Stimulated activated CD8-positive, alpha-beta memory T cell treated with anti-CD3 and anti-CD28 coated beads, Interleukin-7, amount 100 ng/mL, for 4 hours (primary cell): Measurements from ENCODE around the gene CACNA1C.

Experiments used
- DNase-seq, 2 donors: peaks; one replicate each; pipeline ENCODE4 v3.0.0-alpha.2; 2020; ENCODE audit warnings: low read depth in 2 of 2

The CACNA1C gene

DNA sequence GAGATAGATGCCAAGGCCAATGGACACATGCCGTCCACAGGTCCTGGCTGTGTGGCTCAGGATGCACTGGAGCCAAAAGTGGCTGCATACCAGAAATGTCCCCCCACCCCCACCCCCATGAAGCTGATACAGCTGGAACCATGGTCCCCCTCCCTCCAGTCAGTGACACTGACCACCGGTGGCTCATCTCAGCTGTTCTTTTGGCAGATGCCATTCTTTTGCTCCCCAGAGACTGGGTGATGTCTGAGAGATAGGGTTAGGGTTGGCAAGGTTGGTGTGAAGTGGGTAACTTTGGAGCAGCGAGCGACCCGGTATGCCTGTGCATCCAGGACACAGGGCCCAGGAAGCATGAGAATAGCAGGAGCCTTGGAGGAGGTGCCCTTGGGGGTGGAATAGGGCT, 285.6 kb downstream of the CACNA1C start:
- no peak for DNase-seq

DNA sequence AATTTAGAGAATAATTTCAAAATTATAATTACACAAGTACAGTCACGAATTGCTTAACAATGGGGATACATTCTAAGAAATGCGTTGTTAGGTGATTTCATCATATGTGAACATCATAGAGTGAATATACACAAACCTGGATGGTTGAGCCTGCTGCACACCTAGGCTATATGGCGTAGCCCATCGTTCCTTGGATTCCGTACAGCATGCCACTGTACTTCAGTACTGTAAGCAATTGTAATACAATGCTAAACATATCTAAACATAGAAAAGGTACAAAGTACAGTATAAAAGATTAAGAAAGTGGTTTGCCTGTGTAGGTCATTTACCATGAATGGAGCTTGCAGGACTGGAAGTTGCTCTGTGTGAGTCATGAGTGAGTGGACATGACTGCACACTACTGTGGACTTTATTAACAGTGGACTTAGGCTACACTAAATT, 286.2 kb downstream of the CACNA1C start:
- no peak for DNase-seq

DNA sequence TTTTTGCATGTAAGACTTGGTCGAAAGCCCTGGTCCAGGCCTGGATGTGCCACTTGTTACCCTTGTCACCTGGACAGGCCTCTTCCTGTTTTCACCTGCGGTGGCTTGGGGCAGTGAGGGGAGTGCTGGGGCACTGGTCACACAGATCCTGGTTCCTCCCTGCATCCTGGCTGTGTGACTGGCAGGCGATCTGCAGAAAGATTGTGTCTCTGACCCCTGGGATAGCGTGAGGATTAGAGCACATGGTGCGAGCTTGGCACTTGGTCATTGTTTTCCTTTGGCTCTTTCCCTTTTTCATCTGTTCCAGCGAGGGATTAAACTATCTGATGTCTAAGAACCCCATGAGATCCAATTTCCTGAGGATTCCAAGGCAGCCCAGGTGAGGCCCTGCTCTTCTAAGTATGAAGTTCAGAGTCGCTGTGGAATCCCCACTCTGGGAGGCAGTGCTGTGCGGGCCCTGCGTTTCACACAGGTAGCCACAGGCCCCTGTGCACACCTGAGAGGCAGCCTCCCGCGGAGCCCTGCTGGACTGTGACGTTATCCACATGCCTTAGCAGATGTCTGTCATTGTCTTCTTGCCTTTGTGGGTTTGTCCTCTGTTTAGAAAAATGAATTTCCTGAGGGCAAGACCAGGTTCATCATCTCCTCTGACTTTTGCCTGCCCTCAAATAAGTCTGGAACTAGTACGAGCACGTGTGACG, 288.4 kb downstream of the CACNA1C start:
- DNase-seq = no peak

DNA sequence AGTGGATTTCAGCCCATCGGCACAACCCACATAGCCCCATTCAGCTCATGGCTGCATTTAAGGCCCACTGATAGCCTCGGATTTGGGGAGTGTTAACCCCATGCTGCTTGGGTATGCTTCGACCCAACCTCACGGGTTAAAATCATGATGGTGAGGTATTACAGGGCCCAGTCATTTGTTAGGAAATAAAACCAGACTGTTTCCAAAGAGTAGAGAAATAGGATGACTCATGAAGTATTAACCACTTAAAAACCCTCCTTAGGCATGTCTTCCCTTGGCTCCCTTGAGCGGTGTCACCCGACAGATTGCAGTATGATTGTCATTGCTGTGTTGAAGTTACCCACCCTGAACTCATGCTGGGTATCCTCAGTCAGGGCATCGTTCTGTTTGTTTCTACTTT, 289.1 kb downstream of the CACNA1C start:
- no peak for DNase-seq

DNA sequence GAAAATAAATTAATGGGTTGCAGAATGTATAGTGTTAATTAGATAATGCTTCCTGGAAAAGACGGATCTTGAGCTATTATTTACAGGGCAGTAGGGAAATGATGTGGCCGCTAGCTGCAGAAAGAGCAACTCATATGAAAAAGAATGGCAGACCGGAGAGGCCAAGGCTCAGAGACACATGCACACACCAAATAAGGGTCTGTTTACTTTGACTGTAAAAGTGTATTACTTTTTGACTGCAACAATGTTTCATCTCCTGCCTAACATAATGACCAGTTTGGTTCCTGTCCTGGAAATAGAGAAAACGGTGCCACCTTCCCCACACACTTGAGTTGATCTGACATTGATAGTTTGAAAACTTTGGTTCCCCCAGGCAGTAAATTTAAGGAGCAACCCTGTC, 290.9 kb downstream of the CACNA1C start:
- no peak for DNase-seq

DNA sequence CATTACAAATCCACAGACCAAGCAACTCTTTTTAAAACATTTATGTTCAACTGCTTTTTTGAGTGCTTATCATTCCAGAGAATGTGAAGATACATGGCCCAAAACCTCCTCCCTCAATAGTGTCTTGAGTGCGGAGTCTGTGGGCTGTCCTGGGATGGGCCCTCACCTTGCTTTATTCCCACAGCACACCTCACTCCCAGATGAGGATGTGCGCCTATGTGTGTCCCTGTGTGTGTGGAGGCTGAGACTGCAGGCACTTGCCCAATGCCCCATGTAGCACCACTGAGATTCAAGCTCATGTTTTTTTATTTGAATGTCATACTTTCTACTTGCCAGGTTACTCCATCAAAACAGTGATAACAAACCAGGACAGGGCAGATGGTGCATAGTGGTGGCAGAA, 291.7 kb downstream of the CACNA1C start:
- DNase-seq = no peak

DNA sequence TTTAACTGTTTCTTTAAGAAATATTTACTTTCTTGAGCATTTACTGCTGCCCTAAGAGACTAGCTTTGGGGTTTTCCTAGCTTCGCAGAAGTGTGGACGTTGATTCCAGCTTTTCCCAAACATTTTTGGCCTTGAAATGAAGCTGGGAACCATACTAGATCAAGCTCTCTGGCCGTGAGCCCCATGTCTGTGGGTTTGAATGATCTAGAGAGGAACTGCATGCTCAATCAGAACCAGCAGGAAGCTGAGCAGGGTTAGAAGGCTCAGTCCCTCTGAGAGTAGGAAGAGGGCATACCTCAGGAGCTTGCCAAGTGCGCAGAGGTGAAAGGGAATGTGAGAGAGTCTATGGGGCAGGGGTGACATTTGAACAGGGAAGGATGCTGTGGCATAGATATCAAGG, 292.1 kb downstream of the CACNA1C start:
- no peak for DNase-seq

DNA sequence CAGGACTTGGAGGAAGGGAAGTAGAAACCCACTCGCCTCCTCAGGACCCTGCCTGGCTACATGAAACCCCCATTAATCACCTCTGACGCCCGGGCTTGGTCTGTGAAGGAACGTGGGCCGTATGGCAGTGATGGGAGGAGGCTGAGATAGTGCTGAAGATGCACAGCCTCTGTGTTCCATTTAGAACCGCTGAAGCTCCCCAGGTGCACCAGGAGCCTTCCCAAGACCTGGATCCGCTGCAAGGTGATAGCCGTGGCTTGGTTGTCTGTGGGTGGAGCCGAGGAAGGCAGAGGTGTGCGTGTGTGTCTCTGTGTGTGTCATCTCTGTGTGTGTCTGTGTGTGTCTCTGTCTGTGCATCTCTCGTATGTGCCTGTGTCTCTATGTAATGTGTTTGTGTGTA, 293.1 kb downstream of the CACNA1C start:
- DNase-seq = no peak

DNA sequence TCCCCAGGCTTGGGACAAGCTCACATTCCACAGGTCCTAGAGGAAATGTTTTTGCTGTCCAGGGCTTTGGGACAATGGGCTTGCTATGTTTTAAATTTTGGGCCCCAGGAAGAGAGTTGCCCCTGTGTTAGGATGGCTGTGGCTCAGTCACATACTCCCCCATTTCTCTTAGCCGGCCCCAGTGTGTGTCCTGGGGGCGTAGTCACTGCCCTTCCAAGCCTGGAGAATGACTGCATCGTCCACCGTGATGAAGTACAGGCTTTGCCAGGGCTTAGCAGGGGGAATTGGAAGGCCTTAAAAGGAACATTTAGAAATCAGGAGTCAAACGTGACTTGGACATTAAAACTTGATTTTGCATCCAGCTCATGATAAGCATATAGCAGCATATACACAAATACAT, 293.6 kb downstream of the CACNA1C start:
- no peak for DNase-seq

DNA sequence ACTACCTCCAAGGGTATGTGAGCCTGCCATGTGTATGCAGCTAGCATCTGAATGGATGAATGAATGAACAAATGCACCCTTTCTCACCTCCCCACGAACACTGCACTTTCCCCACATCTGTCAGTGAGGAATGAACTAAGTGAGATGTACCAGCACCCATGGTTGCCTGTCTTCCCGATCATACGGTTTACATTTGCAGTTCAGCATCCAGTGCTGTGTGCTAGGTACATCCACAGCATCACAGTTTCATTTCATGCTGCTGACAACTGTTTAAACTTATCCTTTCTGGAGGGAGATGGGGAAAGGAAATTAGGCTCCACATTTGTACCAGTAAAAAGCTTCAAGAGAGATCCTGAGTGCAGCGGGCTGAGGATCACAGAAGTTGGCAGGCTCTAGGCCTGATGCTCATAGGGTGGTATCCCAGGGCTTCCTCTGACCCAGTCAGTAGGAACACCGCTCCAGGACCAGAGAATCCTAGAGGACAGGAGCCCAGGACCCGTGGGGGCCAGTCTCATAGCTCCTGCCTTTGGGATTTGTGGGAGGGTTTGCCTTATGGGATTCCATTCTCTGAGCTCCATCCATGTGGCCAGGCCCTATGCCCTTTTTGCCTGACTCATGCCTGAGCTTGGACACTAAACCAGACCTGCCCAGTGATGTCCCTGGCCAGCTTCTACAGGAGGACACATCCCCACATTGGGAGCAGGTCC, 294.5 kb downstream of the CACNA1C start:
- DNase-seq = no peak

DNA sequence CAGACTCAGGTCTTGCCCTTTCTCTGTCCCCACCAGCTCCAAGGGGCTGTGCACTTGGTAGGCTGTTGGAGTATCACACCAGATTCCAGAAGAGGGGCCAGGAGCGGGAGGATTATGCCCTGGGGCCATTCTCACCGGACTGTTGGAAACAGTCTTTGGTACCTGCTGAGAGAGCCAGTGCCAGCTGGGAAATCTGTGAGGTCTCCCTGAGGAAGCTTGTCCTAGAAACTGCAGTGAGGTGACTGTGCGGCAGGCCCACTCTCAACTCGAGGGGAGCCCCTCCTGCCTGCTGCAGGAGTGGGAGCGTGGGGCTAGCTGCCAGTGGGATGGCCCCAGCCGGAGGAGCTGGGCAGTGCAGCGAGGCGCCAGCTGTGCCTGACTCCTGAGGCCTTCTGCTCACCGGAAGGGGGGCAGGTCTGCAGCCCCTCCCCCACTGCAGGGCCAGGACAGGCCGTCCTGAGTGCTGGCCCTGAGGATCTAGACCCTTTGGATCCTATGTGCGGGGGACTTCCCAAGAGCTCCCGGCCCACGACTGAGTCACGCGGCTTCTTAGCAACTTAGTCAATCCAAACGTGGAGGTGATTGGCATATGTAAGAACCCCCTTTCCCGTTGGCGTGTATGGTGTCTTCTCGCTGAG, 295.2 kb downstream of the CACNA1C start:
- DNase-seq = no peak

DNA sequence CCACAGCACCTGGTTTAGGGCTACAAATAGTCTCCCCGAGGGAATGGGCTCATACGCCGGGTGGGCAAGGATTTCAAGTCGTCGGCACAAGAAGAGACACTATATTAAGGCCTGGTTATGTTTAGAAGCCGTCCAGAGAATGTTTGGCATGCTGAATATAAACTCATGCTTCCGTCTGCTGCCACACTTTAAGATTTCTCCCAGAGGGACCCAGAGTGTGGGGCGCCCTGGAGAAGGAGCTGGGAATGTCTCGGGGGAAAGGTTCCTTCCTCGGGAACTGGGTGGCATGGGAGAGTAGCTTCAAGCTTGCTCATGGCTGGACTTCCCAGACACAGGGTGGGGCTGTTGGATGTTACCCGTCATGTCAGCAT, 295.7 kb downstream of the CACNA1C start:
- DNase-seq = no peak

DNA sequence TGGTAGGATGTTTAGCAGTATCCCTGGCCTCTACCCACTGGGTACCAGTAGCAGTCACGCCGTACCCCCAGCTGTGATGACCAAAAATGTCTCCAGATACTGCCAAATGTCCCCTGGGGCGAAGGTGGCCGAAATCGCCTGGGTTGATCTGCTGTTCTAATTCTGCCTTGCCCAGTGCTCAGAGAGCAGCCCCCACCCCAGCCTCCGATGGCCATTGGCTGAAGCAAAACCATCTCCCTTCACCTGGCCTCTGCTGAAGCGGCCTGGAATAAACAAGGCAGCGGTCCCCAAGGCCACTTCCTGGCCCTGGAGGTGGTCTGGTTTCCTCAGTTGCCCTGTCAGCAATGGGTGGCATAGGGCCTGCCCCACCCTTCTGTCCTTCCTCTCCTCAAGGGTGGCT, 298.4 kb downstream of the CACNA1C start:
- no peak for DNase-seq

DNA sequence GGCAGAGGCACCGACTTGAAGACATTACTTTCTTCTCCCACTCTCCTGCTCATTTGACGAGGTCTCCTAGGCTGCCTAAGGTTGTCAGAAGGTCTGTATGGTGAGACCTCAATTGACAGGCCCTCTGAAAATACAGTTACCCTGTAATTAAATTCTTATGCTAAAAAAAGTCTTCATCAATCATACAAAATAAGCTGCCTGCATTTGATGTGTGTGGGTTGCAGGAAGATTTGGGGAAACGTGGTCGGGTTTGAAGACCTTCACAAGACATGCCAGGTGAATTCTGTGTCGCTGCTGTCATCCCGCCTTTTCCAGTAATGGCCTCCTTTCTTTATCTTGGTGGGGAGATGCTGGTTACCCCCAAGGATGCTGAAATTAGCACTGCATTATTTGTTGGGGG, 299.4 kb downstream of the CACNA1C start:
- no peak for DNase-seq

DNA sequence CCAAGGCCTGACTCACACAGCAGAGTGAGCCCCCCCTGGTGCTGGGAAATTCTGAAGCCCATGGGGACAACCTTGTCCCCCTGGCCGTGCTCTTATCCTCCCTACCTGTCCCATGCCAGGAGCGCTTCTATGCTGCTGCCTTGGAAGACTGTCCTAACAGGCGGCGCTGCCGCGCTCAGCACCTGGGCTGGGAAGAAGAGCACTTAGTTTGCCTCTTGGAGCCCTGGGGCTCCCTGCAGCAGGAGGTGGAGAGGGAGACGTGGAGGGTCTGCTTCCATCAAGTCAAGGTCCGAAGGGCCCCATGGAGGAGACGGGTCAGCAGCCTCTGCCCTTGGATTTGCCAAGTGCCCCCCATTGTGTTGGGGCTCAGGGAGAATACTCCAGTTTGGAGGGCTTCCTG, 300.5 kb downstream of the CACNA1C start:
- DNase-seq = no peak

DNA sequence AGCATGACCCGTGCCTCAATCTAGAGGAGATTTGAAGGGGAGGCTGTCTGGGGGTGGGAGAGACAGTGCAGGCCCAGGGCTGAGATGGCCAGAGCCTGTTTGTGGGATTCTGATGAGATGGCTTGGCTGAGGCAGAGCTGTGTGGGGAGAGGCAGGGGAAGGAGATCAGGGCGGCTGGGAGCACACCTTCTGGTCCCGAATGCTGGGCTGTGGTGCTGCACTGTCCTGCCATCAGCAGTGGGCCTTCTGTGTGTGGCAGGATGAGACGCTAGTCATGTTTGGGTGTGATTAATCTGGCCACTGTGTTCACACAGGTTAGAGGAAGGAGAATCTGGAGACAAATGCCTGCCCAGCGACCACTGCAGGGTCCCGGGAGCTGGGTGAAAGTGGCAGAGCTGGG, 300.9 kb downstream of the CACNA1C start:
- DNase-seq = no peak

DNA sequence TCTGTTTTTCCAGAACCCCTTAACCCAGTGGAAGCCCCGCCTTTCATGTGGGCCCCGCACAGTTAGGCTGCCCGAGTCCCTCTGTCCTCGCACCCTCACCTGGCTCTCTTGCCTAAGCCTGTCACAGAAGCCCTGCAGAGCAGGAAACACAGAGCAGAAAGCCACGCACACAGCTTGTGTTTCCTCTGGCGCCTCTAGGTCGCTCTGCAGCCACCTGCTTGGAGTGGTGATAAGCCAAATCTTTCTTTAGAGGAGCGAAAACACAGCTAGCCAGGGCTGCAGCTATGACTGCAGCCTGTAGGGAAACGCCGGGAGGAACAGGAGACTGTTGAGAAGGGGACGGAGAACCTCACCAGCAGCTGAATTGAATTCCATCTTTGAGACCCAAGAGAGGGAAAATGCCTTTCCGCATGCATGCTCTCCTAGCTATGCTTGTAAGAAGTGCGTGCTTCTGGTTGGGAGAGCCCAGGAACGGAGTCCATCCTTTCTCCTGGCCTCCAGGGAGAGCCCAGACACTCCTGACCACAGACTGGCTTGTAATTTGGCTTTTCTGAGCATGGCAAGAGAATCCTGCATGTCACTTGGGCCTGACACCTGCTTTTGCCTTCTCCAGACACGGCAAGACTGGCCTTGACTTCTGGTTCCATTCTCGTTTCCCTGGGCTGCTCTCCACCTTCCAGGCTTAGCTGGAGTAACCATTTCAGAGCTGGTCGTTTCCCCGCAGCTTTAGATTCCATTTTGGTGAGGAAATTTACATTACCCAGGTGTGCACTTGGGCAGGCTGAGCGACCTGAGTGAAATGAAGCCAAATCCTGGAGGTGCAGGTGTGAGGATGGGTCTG, 301.6 kb downstream of the CACNA1C start:
- DNase-seq = no peak

DNA sequence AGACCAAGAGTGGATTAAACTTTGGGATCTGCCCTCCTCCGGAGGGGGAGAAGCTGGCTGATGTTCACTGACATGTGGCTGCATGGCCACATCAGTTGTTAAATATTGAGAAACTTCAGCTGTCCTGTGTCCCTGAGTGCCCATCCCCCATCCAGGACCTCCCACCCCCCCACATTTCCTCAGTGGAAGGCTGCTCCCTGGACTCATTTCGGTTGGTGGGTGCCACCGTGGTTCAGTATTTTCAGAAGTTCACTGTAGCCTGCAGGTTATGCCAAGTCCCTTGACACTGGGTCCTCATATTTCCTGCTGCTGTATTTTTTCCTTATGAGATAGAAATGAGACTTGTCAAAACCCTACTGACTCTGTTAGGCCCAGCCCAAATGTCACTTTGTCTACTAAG, 302.4 kb downstream of the CACNA1C start:
- no peak for DNase-seq

DNA sequence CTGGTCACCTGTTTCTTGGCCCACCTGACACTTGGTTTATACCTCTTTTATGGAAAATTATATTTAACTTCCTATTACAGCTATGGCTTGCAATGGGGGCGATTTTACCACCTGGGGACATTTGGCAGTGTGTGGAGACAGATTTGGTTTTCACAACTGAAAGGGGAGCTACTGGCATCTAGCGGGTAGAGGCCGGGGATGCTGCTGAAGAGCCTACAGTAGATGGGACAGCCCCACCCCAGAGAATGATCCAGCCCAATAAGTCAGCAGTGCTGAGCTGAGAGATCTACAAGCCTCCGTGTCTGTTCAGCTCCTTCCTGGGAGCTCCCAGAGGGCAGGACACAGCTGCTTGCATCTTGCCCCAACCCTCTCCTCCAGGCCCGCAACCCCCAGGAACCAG, 302.8 kb downstream of the CACNA1C start:
- no peak for DNase-seq

DNA sequence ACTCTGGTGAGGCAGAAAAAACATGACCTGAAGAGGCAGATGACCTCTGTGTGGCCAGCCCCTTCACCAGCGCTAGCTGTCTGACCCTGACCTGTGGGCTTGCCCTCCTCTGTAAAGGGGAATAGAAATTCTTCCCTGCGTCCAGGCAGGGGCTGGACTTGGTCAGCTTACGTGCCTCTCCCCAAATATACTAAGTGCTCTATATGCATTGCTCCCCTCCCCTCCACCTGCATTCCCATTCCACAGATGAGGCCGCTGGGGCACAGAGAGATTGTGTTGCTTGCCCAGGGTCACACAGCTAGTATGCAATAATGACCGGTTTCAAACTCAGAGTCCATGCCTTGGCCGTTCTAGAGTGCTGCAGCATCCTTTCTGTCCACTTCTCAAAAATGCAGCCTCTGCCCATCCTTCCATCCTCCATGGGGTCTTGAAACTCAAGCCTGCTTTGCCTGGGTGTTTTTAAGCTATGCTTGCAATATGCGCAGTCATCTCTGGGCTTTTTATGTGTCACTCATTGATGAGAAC, 303.9 kb downstream of the CACNA1C start:
- no peak for DNase-seq

DNA sequence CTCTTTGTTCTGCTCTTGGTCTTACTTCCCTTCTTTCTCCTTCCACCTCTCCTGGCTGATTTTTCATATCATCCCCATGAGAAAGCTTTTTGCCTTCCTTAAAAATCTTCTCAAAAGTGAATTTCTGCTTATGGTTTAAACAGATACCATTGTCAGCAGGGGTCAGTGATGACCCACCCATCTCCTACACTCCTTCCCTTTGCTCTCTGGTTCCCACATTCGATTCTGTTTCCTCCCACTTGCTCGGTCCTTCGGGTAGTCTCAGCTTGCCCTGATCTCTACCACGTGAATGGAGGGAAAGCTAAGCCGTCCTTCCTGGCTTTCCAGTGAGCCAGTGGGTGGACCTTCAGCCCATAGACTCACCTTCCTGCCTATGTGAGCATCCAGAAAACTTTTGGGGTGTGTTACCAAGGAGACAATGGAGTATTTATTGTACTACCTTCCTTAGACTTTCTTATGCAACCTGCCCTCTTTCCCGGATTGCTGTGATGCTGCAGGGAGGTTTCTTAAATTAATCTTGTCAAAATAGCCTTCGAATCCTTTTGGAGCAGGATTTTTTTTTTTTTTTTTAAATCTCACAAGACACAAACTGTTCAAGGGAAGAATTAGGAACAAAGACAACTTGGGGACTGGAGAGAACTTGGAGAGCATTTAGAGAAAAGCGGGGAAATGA, 306.3 kb downstream of the CACNA1C start:
- no peak for DNase-seq
